ENCODE data around the gene FEN1.

Gene FEN1

GRCh38 chr11:61781585-61781984 is 11.1 kb upstream of the FEN1 start:
- Histone ChIP-seq H3K9ac (ENCODE audit: low read length) (no peak overlapping the region), H3K27ac (ENCODE audit: low read depth, low read length, poor library complexity, severe bottlenecking) (no peak overlapping the region), H3K4me1 (ENCODE audit: insufficient read depth, low read length, severe bottlenecking) (peaks cover 4% of the 10 kb centered on the region), H3K9me3 (ENCODE audit: low read length) (no peaks in the 10 kb centered on the region), H4K20me1 (ENCODE audit: insufficient read depth, low read length) (no peaks in the 10 kb centered on the region), H3K9me2 (ENCODE audit: low read depth, low read length) (no peaks in the 10 kb centered on the region), H3K27me3 (ENCODE audit: insufficient read depth, low read length) (no peaks in the 10 kb centered on the region; the same call in 1 of the 2 replicates), H3K36me3 (ENCODE audit: insufficient read depth, low read length) (peaks cover 12% of the 10 kb centered on the region), H3K4me3 (ENCODE audit: low read depth, low read length, poor library complexity, severe bottlenecking) (no peak overlapping the region), H3K4me2 (ENCODE audit: low read length) (no peak overlapping the region), H3F3A (ENCODE audit: insufficient read depth, low read length) (no peaks in the 10 kb centered on the region), H2AFZ (ENCODE audit: low read length) (no peak overlapping the region), H3K79me2 (ENCODE audit: insufficient read depth, low read length) (no peaks in the 10 kb centered on the region)
- no peak for TF ChIP-seq CTCF (IDR thresholded peaks at IDR 0.05; ENCODE audit: low read length)
- no peak for TF ChIP-seq EZH2 (IDR thresholded peaks at IDR 0.05; ENCODE audit: borderline replicate concordance, low read length)

- H3K27ac ChIP-seq (ENCODE audit: low read depth, low read length, poor library complexity, severe bottlenecking) = no peak overlapping the region
- no peaks in the 10 kb centered on the region for H3K9me3 ChIP-seq (ENCODE audit: low read length)
- no peak overlapping the region for H3K9ac ChIP-seq (ENCODE audit: low read length)
- no peaks in the 10 kb centered on the region for H3K79me2 ChIP-seq (ENCODE audit: insufficient read depth, low read length)
- H3K4me3 ChIP-seq (ENCODE audit: low read depth, low read length, poor library complexity, severe bottlenecking) = no peak overlapping the region
- H3F3A ChIP-seq (ENCODE audit: insufficient read depth, low read length) = no peaks in the 10 kb centered on the region
- no peak for TF ChIP-seq CTCF (IDR thresholded peaks at IDR 0.05; ENCODE audit: low read length)
- TF ChIP-seq EZH2 (IDR thresholded peaks at IDR 0.05; ENCODE audit: borderline replicate concordance, low read length) = no peak
- H3K9me2 ChIP-seq (ENCODE audit: low read depth, low read length) = no peaks in the 10 kb centered on the region
- H2AFZ ChIP-seq (ENCODE audit: low read length) = no peak overlapping the region
- H3K36me3 ChIP-seq (ENCODE audit: insufficient read depth, low read length) = peaks cover 19% of the 10 kb centered on the region
- H3K27me3 ChIP-seq (ENCODE audit: insufficient read depth, low read length) = no peaks in the 10 kb centered on the region; the same call in 1 of the 2 replicates
- no peaks in the 10 kb centered on the region for H3K4me1 ChIP-seq (ENCODE audit: insufficient read depth, low read length, severe bottlenecking)
- no peaks in the 10 kb centered on the region for H4K20me1 ChIP-seq (ENCODE audit: insufficient read depth, low read length)
- no peak overlapping the region for H3K4me2 ChIP-seq (ENCODE audit: low read length)
Measured at GRCh38 chr11:61782299-61782698, 10.4 kb upstream of the FEN1 start.

- Histone ChIP-seq H3K4me1 (ENCODE audit: insufficient read depth, low read length, severe bottlenecking) (no peaks in the 10 kb centered on the region), H3K9ac (ENCODE audit: low read length) (no peak overlapping the region), H3K36me3 (ENCODE audit: insufficient read depth, low read length) (peaks cover 24% of the 10 kb centered on the region), H3K79me2 (ENCODE audit: insufficient read depth, low read length) (no peaks in the 10 kb centered on the region), H3K9me3 (ENCODE audit: low read length) (no peaks in the 10 kb centered on the region), H3K27me3 (ENCODE audit: insufficient read depth, low read length) (no peaks in the 10 kb centered on the region), H3K4me3 (ENCODE audit: low read depth, low read length, poor library complexity, severe bottlenecking) (no peak overlapping the region), H3F3A (ENCODE audit: insufficient read depth, low read length) (no peaks in the 10 kb centered on the region), H3K9me2 (ENCODE audit: low read depth, low read length) (no peaks in the 10 kb centered on the region), H3K27ac (ENCODE audit: low read depth, low read length, poor library complexity, severe bottlenecking) (no peak overlapping the region), H3K4me2 (ENCODE audit: low read length) (no peak overlapping the region), H2AFZ (ENCODE audit: low read length) (no peak overlapping the region), H4K20me1 (ENCODE audit: insufficient read depth, low read length) (no peaks in the 10 kb centered on the region)
- TF ChIP-seq EZH2 (IDR thresholded peaks at IDR 0.05; ENCODE audit: borderline replicate concordance, low read length) = no peak
- TF ChIP-seq CTCF (IDR thresholded peaks at IDR 0.05; ENCODE audit: low read length) = no peak
Measured at GRCh38 chr11:61782841-61783240, 9.9 kb upstream of the FEN1 start.

Measured in OCI-LY1 (cell line).